HG02642 (cell line): ENCODE data around the gene CDC34.
A peak's percentile ranks its signal among the peaks of the same experiment; 100 is the strongest.

Source experiments
- ATAC-seq: cut with Tn5 transposase; IDR thresholded peaks from one replicate; pipeline ENCODE4 v1.9.1; 2021; ENCODE audit warnings: mild to moderate bottlenecking; ENCODE audit not compliant: unreplicated experiment, poor library complexity

CDC34 gene

DNA sequence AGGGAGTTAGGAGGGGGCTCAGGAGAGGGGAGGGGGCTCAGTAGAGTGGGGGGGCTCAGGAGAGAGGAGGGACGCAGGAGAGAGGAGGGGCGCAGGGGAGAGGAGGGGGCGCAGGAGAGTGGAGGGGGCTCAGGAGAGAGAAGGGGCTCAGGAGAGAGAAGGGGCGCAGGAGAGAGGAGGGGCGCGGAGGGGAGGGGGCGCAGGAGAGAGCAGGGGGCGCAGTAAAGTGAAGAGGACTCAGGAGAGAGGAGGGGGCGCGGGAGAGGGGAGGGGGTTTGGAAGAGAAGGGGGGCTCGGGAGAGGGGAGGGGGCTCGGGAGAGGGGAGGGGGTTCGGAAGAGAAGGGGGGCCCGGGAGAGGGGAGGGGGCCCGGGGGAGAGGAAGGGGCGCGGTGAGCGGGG, 34.6 kb upstream of the CDC34 start:
- no peak for ATAC-seq

DNA sequence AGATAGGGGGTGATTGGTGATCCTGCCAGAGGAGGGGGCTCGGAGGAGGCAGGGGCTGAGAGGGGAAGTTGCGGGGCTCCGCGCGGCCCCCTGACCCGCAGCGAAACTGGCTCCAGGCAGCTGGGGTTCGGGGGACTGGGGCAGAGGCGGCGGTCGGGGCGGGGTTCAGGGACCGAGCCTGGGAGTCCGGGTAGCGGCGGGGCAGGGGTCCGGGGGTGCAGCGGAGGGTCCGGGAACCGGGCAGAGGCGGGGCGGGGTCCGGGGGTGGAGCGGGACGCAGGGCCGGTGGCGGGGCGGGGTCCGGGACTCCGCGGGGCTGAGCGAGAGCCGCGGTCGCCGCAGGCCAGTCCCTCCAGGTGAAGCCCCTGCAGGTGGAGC, 34.1 kb upstream of the CDC34 start:
- ATAC-seq, result no peak

DNA sequence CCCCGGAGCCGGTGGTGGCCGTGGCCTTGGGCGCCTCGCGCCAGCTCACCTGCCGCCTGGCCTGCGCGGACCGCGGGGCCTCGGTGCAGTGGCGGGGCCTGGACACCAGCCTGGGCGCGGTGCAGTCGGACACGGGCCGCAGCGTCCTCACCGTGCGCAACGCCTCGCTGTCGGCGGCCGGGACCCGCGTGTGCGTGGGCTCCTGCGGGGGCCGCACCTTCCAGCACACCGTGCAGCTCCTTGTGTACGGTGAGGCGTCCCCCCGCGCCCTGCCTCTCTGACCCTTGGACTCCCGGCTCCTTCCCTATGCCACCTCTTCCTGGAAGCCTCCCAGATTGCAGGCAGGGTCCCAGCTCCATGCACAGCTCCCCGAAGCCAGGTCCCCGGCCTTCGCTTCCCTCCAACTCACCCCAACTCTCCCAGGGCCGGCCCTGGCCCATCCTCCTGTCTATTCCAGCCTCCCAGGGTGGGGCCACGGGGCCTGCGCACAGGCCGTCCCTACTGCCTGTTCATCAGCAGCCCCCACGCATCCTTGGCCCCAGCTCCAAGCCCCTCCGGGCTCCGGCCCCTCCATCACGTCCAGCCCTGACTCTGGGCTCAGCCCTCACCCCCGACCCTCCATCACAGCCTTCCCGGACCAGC, 33.6 kb upstream of the CDC34 start:
- no peak for ATAC-seq

DNA sequence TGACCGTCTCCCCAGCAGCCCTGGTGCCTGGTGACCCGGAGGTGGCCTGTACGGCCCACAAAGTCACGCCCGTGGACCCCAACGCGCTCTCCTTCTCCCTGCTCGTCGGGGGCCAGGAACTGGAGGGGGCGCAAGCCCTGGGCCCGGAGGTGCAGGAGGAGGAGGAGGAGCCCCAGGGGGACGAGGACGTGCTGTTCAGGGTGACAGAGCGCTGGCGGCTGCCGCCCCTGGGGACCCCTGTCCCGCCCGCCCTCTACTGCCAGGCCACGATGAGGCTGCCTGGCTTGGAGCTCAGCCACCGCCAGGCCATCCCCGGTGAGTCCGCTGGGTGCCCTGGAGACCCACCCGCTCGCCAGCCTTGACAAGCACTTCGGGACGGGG, 33.1 kb upstream of the CDC34 start:
- ATAC-seq, result no peak

DNA sequence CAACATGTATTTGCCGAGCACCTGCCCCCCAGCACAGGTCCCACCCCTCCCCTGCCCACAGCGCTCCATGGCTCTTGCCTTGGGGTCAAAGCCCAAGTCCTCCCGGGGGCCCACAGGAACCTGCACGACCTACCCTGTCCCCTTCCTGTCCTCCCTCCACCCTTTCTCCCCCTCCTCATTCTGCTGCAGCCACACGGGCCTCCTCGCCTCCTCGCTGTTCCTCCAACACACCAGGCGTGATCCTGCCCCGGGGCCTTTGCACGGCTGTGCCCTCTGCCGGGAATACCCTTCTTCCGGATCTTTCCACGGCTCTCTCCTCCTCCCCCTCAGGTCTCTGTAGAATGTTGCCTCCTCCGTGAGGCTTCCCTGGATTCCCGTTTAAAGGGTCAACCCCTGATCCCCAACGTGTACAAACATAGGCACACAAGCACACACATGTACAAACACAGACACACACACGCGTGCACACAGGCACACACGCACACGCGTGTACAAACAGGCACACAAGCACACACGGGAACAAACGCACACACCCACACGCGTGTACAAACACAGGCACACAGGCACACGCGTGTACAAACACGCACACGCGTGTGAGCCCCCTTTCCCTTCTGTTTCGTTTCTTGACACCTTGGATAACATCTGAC, 32.5 kb upstream of the CDC34 start:
- no peak for ATAC-seq

DNA sequence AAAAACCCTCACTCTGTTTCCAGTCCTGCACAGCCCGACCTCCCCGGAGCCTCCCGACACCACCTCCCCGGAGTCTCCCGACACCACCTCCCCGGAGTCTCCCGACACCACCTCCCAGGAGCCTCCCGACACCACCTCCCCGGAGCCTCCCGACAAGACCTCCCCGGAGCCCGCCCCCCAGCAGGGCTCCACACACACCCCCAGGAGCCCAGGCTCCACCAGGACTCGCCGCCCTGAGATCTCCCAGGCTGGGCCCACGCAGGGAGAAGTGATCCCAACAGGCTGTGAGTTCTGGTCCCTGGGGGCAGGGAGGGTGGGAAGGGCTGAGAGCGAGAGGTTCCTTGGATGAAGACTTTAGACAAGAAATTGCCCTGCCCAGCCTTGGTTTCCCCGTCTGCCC, 29.9 kb upstream of the CDC34 start:
- ATAC-seq, result no peak

DNA sequence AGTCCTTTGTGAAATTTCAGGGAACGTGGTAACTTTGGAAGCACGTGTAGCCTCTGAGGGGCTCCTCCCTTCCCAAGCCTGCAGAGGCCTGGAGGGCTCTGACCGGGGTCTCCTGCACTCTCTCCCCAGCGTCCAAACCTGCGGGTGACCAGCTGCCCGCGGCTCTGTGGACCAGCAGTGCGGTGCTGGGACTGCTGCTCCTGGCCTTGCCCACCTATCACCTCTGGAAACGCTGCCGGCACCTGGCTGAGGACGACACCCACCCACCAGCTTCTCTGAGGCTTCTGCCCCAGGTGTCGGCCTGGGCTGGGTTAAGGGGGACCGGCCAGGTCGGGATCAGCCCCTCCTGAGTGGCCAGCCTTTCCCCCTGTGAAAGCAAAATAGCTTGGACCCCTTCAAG, 26.9 kb upstream of the CDC34 start:
- no peak for ATAC-seq

DNA sequence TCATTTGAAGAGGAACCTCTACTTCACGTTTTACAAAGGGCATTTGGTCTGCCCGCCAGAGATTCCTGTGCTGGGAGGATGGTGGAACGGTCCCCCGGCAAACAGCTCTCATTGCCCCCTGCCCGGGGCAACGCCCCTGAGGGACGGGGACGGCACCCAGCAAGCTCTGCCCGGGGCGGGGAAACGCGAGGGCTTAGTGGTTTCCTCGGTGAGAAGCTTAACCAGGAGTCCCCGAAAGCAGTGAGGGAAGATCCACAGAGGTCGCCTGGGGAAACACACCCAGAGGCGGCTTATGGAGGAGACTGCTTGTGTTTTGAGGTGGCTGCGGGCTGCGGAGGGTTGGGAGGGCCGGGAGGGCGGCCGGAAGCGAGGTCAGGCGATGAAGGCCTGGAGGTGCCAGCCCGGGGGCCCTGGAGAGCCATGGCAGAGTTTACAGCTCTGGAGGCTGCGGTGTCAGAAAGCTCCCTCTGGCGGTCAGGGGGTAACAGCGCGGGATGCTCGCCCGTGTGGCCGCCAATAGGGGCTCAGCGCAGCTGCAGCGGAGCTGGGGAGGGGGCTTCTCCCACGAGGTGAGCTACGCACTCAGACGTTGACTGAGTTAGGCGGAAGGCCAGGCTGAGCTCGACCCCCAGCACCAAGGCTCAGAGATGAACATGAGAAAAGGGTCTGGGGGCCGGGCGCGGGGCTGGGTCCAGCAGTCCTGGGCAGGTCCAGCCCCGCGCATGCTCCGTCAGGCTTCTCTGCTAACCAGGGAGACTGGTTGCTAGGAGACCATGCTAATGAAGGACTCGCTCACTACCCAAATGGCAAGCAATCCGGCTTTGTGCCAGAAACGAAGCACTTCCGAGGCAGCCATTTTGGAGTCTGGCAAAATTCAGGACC, 24.9 kb upstream of the CDC34 start:
- peak; percentile 70 for ATAC-seq

DNA sequence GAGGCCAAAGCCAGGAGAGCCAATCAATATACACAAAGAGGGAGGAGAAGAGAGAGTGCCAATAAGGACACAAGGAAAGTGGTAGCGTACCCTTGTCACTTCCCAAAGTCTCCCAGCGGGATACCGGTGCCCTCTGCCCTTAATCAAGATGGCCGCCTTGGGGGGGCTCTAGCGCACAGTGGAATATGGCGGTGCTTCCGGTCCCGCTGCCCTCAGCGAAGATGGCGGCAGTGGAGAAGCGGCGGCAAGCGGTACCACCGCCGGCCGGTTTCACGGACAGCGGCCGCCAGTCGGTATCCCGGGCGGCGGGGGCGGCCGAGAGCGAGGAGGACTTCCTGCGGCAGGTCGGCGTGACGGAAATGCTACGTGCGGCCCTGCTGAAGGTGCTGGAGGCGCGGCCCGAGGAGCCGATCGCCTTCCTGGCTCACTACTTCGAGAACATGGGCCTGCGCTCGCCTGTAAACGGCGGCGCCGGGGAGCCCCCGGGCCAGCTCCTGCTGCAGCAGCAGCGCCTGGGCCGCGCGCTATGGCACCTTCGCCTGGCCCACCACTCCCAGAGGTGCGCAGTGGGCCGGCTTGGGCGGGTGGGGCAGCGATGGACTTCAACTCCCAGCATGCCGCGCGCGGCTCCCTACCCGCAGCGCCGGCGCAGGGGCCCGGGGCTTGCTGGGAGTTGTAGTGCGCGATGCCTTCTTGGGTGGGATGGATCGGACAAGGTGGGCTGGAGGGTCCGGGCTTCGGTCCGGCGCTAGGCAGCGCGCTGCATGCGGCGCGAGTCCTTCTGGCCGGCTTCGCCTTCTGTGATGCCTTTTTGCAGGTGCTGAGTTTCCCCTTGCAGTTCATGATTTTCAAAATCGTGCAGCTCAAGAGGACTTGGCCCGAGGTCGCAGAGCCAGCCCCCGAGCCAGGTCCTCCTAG, 24.0 kb upstream of the CDC34 start, which contains the start of gene TPGS1:
TSS of gene TPGS1 (plus strand) at position 212 of the 918 bp plus-strand sequence. CDS start at position 222, 10 bp downstream.
- peak; percentile 58 for ATAC-seq

DNA sequence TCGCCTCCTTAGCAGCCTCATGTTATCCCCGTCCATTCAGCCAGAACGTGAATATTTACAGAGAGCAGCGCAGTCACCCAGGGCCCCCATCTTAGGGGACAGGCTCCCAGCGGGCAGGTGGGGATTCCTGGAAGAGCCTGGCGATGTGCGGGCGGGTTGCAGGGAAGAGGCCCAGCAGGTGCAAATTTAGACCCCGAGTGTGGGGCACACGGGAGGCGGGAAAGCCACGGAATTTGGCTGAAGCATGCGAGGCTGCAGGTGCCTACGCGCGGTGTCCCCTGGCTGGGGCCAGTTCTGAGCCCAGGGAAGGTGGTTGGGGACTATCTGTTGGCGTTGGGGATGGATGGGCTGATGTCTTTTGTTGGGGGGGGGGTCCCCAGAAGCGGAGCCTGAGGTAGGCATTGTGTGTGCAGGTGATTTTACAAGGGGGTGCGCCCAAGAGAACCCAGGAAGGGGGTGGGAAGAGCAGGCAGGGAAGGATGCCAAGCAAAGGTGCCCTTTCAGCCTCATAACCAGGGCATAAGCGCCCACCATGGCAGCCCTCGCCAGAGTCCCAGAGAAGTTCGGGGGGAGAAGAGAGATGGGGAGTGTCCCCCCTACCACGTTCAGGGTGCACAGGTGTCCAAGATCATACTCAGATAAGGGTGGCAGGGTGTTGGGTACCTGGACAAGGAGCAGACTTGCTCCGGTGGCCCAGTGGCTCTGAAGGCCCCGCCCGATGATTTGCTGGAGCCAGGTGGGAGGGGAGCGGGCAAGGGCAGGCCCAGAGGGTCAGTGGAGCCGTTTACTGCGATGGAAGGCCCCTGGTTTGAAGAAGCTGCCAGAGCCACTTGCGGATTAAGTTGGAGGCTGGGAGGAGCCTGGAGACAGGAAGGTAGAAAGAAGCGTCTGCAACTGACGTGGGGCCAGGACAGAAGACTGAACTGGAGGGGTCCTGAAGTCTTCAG, 23.1 kb upstream of the CDC34 start:
- no peak for ATAC-seq

DNA sequence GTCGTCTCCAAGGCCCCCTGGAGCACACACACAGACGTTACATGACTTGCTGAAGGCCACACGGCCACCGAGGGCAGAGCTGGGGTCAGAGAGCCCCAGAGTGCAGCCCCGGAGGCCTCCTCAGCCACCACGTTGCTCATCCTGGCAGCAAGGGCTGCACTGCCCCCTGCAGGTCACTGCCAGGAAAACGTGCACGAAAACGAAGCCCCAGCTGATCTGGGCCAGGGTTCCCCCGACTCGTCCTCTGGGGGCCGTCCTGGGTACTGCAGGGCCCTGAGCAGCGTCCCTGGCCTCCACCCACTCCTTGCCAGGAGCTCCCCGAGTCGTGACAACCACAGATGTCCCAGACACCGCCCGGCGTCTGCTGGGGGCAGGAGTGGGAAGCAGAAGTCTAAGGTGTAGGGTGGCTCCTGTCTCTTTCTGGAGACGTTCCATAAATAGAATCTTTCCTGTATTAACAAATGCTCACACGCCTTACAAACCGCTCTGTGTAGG, 20.9 kb upstream of the CDC34 start:
- peak; percentile 23 for ATAC-seq

DNA sequence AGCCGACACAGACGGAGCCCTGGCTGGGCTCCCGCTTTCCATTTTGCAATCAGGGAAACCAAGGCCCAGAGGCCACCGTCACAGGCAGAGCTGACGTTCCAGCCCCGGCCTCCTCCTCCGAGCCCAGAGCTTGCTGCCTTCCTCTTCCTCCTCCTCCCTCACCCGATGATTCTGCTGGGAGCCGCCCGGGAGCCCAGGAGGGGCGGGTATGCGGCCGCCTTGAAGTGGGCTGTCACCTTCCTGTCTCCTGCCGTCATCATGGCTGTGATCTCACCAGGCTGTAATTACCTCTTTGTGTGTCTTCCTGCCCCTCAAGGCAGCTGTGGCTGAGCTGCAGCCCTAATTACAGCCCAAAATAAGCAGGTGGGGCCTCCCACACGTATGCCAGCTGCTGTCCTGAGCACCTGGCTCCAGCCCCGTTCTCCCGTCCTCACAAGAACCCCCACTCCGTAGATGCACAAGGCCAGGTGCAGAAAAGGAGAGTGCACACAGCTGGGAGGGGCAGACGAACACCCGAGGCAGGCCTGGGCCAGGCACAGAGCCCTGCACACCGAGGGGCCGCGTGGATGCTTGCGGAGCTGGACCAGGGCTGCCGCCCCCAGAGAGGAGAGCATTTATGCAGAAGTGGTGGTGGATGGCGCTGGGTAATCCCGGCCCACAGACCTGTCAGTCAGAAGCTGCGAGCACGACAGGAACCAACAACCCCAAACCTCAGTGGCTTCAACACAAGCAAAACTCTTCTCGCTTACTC, 20.3 kb upstream of the CDC34 start:
- no peak for ATAC-seq

DNA sequence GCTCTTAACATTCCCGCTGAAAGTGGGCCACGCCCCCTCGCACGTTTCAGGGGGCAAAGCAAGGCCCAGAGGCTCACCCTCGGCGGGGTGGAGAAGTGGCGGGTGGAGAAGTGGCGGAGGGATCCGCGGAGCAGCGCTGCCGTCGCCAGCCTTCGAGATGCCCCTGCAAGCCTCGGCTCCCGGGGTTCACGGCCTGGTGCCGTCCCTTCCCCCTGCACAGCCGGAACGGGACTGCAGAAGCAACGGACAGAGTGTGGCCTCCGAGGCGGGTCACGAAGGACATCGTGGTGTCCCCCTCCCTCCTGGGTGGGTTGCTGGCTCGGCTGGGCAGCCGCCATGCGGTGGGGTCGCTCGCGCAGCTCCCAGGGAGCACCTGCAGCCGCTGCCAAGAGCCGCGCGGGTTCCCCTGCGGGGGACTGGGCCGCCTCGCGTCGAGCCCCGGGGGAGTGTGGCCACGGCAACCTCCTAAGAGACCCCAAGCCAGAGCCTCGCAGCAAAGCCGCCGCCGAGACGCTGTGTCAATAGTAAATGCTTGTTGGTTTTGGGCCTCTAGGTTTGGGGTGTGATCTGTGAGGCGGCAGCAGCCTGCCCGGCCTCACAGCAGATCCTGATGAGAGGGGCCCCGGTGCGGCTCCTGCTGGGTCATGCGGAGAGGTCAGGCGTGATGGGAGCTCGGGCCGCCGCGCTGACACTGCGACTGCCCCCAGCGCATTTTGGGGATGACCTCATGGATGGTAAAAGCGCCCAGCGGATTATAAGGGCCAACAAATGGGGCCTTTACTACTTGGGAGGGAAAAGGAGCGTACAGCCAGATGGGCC, 18.8 kb upstream of the CDC34 start:
- no peak for ATAC-seq

DNA sequence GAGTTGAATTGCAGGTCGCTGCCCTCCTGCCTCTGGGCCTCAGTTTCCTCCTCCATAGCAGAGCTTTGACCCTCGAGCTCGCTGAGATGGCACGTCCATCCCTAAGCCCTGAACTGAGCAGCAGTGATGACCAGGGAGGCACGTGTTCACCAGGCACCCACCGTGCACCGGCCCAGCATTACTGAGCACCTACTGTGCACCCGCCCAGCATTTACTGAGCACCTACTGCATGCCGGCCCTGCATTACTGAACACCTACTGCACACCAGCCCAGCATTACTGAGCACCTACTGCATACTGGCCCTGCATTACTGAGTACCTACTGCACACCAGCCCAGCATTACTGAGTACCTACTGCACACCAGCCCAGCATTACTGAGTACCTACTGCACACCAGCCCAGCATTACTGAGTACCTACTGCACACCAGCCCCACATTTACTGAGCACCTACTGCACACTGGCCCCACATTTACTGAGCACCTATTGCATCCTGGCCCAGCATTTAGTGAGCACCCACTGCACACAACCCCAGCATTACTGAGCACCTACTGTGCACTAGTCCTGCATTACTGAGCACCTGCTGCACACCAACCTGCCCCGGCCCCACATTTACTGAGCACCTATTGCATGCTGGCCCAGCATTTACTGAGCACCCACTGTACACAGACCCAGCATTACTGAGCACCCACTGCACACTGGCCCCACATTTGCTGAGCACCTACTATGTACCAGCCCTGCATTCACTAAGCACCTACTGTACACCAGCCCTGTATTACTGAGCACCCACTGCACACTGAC, 18.0 kb upstream of the CDC34 start:
- no peak for ATAC-seq

DNA sequence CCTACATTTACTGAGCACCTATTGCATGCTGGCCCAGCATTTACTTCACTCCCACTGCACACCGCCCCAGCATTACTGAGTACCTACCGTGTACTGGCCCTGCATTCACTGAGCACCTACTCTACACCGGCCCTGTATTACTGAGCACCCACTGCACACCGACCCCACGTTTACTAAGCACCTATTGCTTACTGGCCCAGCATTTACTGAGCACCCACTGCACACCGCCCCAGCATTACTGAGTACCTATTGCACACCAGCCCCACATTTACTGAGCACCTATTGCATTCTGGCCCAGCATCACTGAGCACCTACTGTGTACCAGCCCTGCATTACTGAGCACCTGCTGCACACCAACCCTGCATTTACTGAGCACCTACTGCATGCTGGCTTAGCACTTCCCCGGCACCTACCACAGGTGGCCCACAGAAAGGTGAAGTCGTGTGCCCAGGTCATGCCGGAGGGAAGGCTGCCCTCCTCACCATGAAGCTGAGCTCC, 17.3 kb upstream of the CDC34 start:
- ATAC-seq, result no peak

DNA sequence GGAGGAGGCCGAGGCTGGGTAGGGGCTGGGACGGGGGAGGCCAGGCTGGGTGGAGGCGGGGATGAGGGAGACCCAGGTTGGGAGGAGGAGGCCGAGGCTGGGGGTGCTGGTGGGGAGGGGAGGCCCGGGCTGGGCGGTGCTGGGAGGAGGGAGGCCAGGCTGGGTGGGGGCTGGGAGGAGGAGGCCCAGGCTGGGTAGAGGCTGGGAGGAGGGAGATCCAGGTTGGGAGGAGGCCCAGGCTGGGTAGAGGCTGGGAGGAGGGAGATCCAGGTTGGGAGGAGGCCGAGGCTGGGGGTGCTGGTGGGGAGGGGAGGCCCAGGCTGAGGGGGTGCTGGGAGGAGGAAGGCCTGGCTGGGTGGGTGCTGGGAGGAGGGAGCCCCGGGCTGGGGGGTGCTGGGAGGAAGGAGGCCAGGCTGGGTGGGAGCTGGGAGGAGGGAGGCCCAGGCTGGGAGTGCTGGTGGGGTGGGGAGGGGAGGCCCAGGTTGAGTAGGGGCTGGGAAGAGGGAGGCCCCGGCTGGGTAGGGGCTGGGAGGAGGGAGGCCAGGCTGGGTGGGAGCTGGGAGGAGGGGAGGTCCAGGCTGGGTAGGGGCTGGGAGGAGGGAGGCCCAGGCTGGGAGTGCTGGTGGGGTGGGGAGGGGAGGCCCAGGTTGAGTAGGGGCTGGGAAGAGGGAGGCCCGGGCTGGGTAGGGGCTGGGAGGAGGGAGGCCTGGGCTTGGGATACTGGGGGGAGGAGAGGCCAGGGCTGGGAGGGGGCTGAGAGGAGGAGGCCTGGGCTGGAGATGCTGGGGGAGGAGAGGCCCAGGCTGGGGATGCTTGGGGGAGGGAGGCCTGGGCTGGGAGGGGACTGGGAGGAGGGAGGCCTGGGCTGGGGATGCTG, 13.6 kb upstream of the CDC34 start:
- no peak for ATAC-seq
